Gastroesophageal sphincter (tissue), 3 donors: Measurements from ENCODE around the gene NEDD4L.

Experiments used
- CTCF ChIP-seq, 4 experiments: fragments of 200-600 bp in 2 of 4; fragments of 450-650 bp in 2 of 4; sonication (generic) in 1 of 4; IDR thresholded peaks; one replicate each; pipeline ENCODE4 v1.5.1; 2017 to 2019; ENCODE audit warnings: antibody characterized with exemption in 4 of 4, mild to moderate bottlenecking in 2 of 4, moderate library complexity in 2 of 4
- EP300 ChIP-seq: sonication (generic); formaldehyde crosslinking; IDR thresholded peaks from one replicate; pipeline ENCODE4 v1.6.1; 2017; ENCODE audit warnings: antibody characterized with exemption, mild to moderate bottlenecking

DNA sequence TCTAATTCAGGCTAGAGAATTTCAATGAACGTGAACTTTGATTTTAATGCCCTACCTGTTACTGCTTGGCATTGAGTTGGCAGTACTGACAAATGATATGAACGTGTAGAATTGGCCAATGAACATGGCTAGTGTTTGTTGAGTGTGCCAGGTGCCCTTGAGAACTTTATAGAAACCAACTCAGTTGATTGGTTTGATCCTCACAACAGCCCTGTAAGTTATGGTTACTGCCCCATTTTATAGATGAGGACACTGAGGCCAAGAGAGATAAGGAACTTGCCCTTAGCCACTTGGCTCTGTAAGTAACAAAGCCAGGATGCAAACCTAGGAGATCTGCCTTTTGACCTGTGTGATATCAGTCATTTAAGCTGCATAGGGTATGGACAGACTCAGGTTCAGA lies 275.7 kb downstream of the NEDD4L start:
- TF ChIP-seq CTCF (IDR thresholded peaks at IDR 0.05) (no peak), EP300 (no peak)
